Neuronal stem cell (in vitro differentiated cells): ENCODE data around the gene NFKB1.

Source experiments
- DNase-seq: peaks from one replicate; pipeline ENCODE4 v3.0.0-alpha.2; 2013; ENCODE audit warnings: low spot score
- H2AFZ ChIP-seq: one replicate; pipeline ENCODE4 v1.6.1; 2013; ENCODE audit warnings: mild to moderate bottlenecking, low read length, inconsistent platforms
- H2AK5ac ChIP-seq: 2 replicates; pipeline ENCODE4 v1.6.1; 2013; ENCODE audit warnings: low read depth, mild to moderate bottlenecking, inconsistent platforms, low read length, moderate library complexity, mixed read lengths
- H2BK120ac ChIP-seq: 2 replicates; pipeline ENCODE4 v1.6.1; 2013; ENCODE audit warnings: low read depth, mild to moderate bottlenecking, inconsistent platforms, low read length, moderate library complexity, mixed read lengths
- H2BK12ac ChIP-seq: one replicate; pipeline ENCODE4 v1.6.1; 2013; ENCODE audit warnings: low read length, inconsistent platforms
- H2BK15ac ChIP-seq: 2 replicates; pipeline ENCODE4 v1.6.1; 2013; ENCODE audit warnings: mild to moderate bottlenecking, low read length, inconsistent platforms, mixed read lengths
- H2BK5ac ChIP-seq: one replicate; pipeline ENCODE4 v1.6.1; 2013; ENCODE audit warnings: inconsistent platforms, mild to moderate bottlenecking, low read length, moderate library complexity
- H3K14ac ChIP-seq: one replicate; pipeline ENCODE4 v1.6.1; 2013; ENCODE audit warnings: low read length, inconsistent platforms
- H3K18ac ChIP-seq: 2 replicates; pipeline ENCODE4 v1.6.1; 2013; ENCODE audit warnings: low read length, inconsistent platforms
- H3K23ac ChIP-seq: 2 replicates; pipeline ENCODE4 v1.6.1; 2013; ENCODE audit warnings: low read depth, mild to moderate bottlenecking, mixed read lengths, low read length, inconsistent platforms; ENCODE audit not compliant: poor library complexity
- H3K27ac ChIP-seq: replicated peaks from 3 replicates; pipeline ENCODE4 v1.5.1; 2013; ENCODE audit warnings: low read length, inconsistent platforms
- H3K27me3 ChIP-seq, 3 experiments: 2 replicates each; pipeline ENCODE4 v1.6.1; 2013; ENCODE audit warnings: low read length in 3 of 3, mild to moderate bottlenecking in 2 of 3, inconsistent platforms in 1 of 3, low read depth in 1 of 3, mixed read lengths in 1 of 3, moderate library complexity in 1 of 3; ENCODE audit not compliant: control insufficient read depth in 3 of 3, insufficient read depth in 3 of 3
- H3K36me3 ChIP-seq, 2 donors: replicated peaks in 1 of 2; 2 replicates each; pipeline ENCODE4 v1.6.1; 2013; ENCODE audit warnings: low read length in 2 of 2; ENCODE audit not compliant: control insufficient read depth in 2 of 2, insufficient read depth in 2 of 2
- H3K4ac ChIP-seq: 2 replicates; pipeline ENCODE4 v1.6.1; 2013; ENCODE audit warnings: inconsistent platforms, mild to moderate bottlenecking, low read length, moderate library complexity
- H3K4me1 ChIP-seq, 2 donors: 1 replicate in 1 of 2; 2 replicates in 1 of 2; pipeline ENCODE4 v1.6.1; 2013; ENCODE audit warnings: low read length in 2 of 2, low read depth in 1 of 2; ENCODE audit not compliant: control insufficient read depth in 2 of 2, insufficient read depth in 1 of 2
- H3K4me2 ChIP-seq: one replicate; pipeline ENCODE4 v1.6.1; 2013; ENCODE audit warnings: mild to moderate bottlenecking, low read length, inconsistent platforms; ENCODE audit not compliant: insufficient read depth, poor library complexity, severe bottlenecking
- H3K4me3 ChIP-seq, 2 donors: 2 replicates each; pipeline ENCODE4 v1.5.1; 2013; ENCODE audit warnings: low read length in 2 of 2, mild to moderate bottlenecking in 2 of 2, inconsistent platforms in 1 of 2, moderate library complexity in 1 of 2
- H3K79me1 ChIP-seq: one replicate; pipeline ENCODE4 v1.6.1; 2013; ENCODE audit warnings: low read depth, mild to moderate bottlenecking, inconsistent platforms, low read length, moderate library complexity
- H3K9ac ChIP-seq: one replicate; pipeline ENCODE4 v1.6.1; 2013; ENCODE audit warnings: mild to moderate bottlenecking, low read depth, low read length, inconsistent platforms; ENCODE audit not compliant: poor library complexity
- H3K9me3 ChIP-seq, 2 donors: replicated peaks in 1 of 2; 2 replicates each; pipeline versions ENCODE3 to v1.6.1; 2013; ENCODE audit warnings: low read length in 2 of 2, mild to moderate bottlenecking in 2 of 2, inconsistent platforms in 1 of 2, low read depth in 1 of 2, mixed read lengths in 1 of 2, moderate library complexity in 1 of 2; ENCODE audit not compliant: control insufficient read depth in 2 of 2, insufficient read depth in 1 of 2
- H4K8ac ChIP-seq: one replicate; pipeline ENCODE4 v1.6.1; 2013; ENCODE audit warnings: low read depth, mild to moderate bottlenecking, inconsistent platforms, low read length, moderate library complexity
- H4K91ac ChIP-seq: one replicate; pipeline ENCODE4 v1.6.1; 2013; ENCODE audit warnings: low read length, low read depth, mild to moderate bottlenecking, inconsistent platforms; ENCODE audit not compliant: poor library complexity
- WGBS, 2 donors: extraction: QIAGEN DNeasy Blood & Tissue Kit; methylation state at CpG; one replicate each; pipeline ENCODE4 v1.1.7; 2013; ENCODE audit warnings: missing lambda C conversion rate in 2 of 2, mixed read lengths in 1 of 2; ENCODE audit not compliant: insufficient read length in 2 of 2, insufficient replicate concordance in 1 of 2; ENCODE audit errors: extremely low coverage in 2 of 2; 5-methylcytosine and 5-hydroxymethylcytosine counted together

Gene NFKB1

GRCh38 chr4:102604222-102604940, 103.2 kb downstream of the NFKB1 start:
- no CpG with 5 or more reads among the region's 2 CpGs for WGBS, 2 donors

DNA sequence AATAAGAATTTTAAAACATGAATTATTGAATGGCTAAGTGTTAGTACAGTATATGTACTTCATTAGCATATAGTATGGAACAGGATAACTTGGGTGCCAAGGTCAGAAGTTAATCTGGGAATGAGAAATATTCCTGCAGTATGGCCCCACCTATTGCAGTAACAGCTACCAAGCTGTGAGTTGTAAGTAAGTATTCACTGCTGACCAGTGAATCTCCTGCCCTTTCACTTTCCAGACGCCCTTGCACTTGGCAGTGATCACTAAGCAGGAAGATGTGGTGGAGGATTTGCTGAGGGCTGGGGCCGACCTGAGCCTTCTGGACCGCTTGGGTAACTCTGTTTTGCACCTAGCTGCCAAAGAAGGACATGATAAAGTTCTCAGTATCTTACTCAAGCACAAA, 105.1 kb downstream of the NFKB1 start:
- Histone ChIP-seq H3K4me2 (no peak overlapping the region), H3K9me3 (no peaks in the 10 kb centered on the region), H2AFZ (no peak overlapping the region), H2BK15ac (no peak overlapping the region), H2BK12ac (no peak overlapping the region), H2BK120ac (no peak overlapping the region), H3K9ac (no peak overlapping the region), H4K8ac (no peak overlapping the region), H3K23ac (no peak overlapping the region), H3K18ac (no peak overlapping the region), H3K4me3 (no peak overlapping the region), H2BK5ac (no peak overlapping the region), H3K27ac (no peak overlapping the region), H2AK5ac (no peak overlapping the region), H3K4me1 (no peaks in the 10 kb centered on the region), H3K27me3 (no peaks in the 10 kb centered on the region), H3K36me3 (peaks cover 2 to 58% of the 10 kb centered on the region in 2 donors), H4K91ac (no peak overlapping the region), H3K79me1 (no peaks in the 10 kb centered on the region), H3K4ac (no peak overlapping the region), H3K14ac (no peak overlapping the region)
- DNase-seq = no peak
- WGBS, 2 donors = no CpG with 5 or more reads among the region's 3 CpGs

More at GRCh38 chr4:102604222-102604940, 103.2 kb downstream of the NFKB1 start:
- Histone ChIP-seq H3K79me1 (no peaks in the 10 kb centered on the region), H3K36me3 (peaks cover 2 to 55% of the 10 kb centered on the region in 2 donors), H3K4ac (no peak overlapping the region), H3K27ac (no peak overlapping the region), H2AK5ac (no peak overlapping the region), H4K8ac (no peak overlapping the region), H3K4me1 (peaks cover 0 to 2% of the 10 kb centered on the region in 2 donors), H2BK15ac (no peak overlapping the region), H3K14ac (no peak overlapping the region), H2BK5ac (no peak overlapping the region), H3K23ac (no peak overlapping the region), H2BK120ac (no peak overlapping the region), H3K9me3 (no peaks in the 10 kb centered on the region), H3K9ac (no peak overlapping the region), H3K18ac (no peak overlapping the region), H3K4me3 (no peak overlapping the region), H2AFZ (no peak overlapping the region), H2BK12ac (no peak overlapping the region), H3K4me2 (no peak overlapping the region), H4K91ac (no peak overlapping the region), H3K27me3 (no peaks in the 10 kb centered on the region)
- no peak for DNase-seq

GRCh38 chr4:102606846-102607450, 105.8 kb downstream of the NFKB1 start:
- no peaks in the 10 kb centered on the region for H3K9me3 ChIP-seq

DNA sequence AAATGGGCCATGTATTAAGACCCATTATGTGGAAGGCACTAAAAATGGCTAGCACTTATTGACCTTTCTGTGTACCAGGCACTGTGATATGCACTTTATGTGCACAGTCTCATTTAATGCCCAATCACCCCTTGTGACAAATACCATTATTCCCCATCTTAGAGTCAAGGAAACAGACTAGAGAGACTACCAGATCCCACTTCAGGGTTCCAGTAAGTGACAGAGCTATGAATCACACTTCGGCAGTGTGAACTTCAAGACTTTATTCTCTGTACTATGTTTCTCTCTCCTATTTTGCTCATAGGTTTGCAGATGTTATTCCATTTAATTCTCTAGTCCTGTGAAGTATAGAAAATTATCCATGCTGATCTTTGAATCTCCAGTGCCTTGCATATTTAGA, 107.0 kb downstream of the NFKB1 start:
- Histone ChIP-seq H3K18ac (no peak overlapping the region), H4K91ac (no peak overlapping the region), H3K9me3 (no peaks in the 10 kb centered on the region), H2BK120ac (no peak overlapping the region), H3K9ac (no peak overlapping the region), H3K36me3 (peaks cover 2 to 68% of the 10 kb centered on the region in 2 donors), H3K79me1 (no peaks in the 10 kb centered on the region), H3K14ac (no peak overlapping the region), H2BK15ac (no peak overlapping the region), H2BK5ac (no peak overlapping the region), H2AK5ac (no peak overlapping the region), H3K27ac (no peak overlapping the region), H3K4me2 (no peak overlapping the region), H3K4me1 (no peaks in the 10 kb centered on the region), H3K4ac (no peak overlapping the region), H3K23ac (no peak overlapping the region), H3K4me3 (no peak overlapping the region), H2AFZ (no peak overlapping the region), H3K27me3 (no peaks in the 10 kb centered on the region), H4K8ac (no peak overlapping the region), H2BK12ac (no peak overlapping the region)
- no CpG with 5 or more reads among the region's 1 CpG for WGBS, 2 donors
- no peak for DNase-seq

More at GRCh38 chr4:102606846-102607450, 105.8 kb downstream of the NFKB1 start:
- no peak overlapping the region for H3K4ac ChIP-seq
- H3K18ac ChIP-seq = no peak overlapping the region
- H4K8ac ChIP-seq = no peak overlapping the region
- no peaks in the 10 kb centered on the region for H3K4me1 ChIP-seq
- no peak overlapping the region for H3K4me3 ChIP-seq
- H4K91ac ChIP-seq = no peak overlapping the region
- H2BK15ac ChIP-seq = no peak overlapping the region
- no peak overlapping the region for H2AK5ac ChIP-seq
- DNase-seq = no peak
- H3K23ac ChIP-seq = no peak overlapping the region
- H3K9ac ChIP-seq = no peak overlapping the region
- H3K14ac ChIP-seq = no peak overlapping the region
- H2BK12ac ChIP-seq = no peak overlapping the region
- no peaks in the 10 kb centered on the region for H3K27me3 ChIP-seq
- no peaks in the 10 kb centered on the region for H3K79me1 ChIP-seq
- H3K36me3 ChIP-seq = peaks cover 2 to 60% of the 10 kb centered on the region in 2 donors
- WGBS, 2 donors = no CpG with 5 or more reads among the region's 7 CpGs
- H2AFZ ChIP-seq = no peak overlapping the region
- no peak overlapping the region for H3K27ac ChIP-seq
- no peak overlapping the region for H2BK5ac ChIP-seq
- H2BK120ac ChIP-seq = no peak overlapping the region
- no peak overlapping the region for H3K4me2 ChIP-seq
